Measurements from ENCODE around the gene PAX5.

PAX5 gene

GRCh38 chr9:36888551-36888950, 145.5 kb downstream of the PAX5 start:
- Histone ChIP-seq H3K9me3 (ENCODE audit: control insufficient read depth, insufficient read depth, low read depth, low read length) (no peaks in the 10 kb centered on the region), H3K4me3 (ENCODE audit: low read depth, low read length) (no peak overlapping the region), H3K27ac (ENCODE audit: extremely low read depth, low read depth, low read length) (no peak overlapping the region), H3K4me1 (ENCODE audit: control insufficient read depth, insufficient read depth, low read length) (no peaks in the 10 kb centered on the region), H3K36me3 (ENCODE audit: control insufficient read depth in 2 of 2, insufficient read depth in 1 of 2, low read length in 2 of 2) (no peaks in the 10 kb centered on the region)
- ChIA-PET POLR2A (no interaction called here), CTCF (interaction anchor here (0.7 to 4.1 kb wide), 4 partner anchors 15 to 143 kb away, joined by 3 to 23 read pairs (median 8); no protein-coding TSS in a partner anchor)
- TF ChIP-seq ZNF639 (tag by site-specific recombination; IDR thresholded peaks at IDR 0.05): no peak
- no peak for TF ChIP-seq ZNF544 (tag by site-specific recombination; IDR thresholded peaks at IDR 0.05)
- TF ChIP-seq ZNF26 (tag by site-specific recombination; IDR thresholded peaks at IDR 0.05): no peak
- TF ChIP-seq ZNF513 (tag by site-specific recombination; IDR thresholded peaks at IDR 0.05): no peak

GRCh38 chr9:36884721-36885120, 149.3 kb downstream of the PAX5 start:
- H3K4me3 ChIP-seq (ENCODE audit: low read depth, low read length): no peak overlapping the region
- H3K4me1 ChIP-seq (ENCODE audit: control insufficient read depth, insufficient read depth, low read length): no peaks in the 10 kb centered on the region
- no peaks in the 10 kb centered on the region for H3K36me3 ChIP-seq (ENCODE audit: control insufficient read depth in 2 of 2, insufficient read depth in 1 of 2, low read length in 2 of 2)
- no peak overlapping the region for H3K27ac ChIP-seq (ENCODE audit: extremely low read depth, low read depth, low read length)
- CTCF ChIA-PET: interaction anchor here (0.9 to 3.8 kb wide), 7 partner anchors 8 to 107 kb away, joined by 3 to 45 read pairs (median 5); no protein-coding TSS in a partner anchor
- no peaks in the 10 kb centered on the region for H3K9me3 ChIP-seq (ENCODE audit: control insufficient read depth, insufficient read depth, low read depth, low read length)
- TF ChIP-seq ZNF776 (tag by site-specific recombination; IDR thresholded peaks at IDR 0.05; ENCODE audit: borderline replicate concordance) (no peak), GLIS2 (tag by site-specific recombination; IDR thresholded peaks at IDR 0.05) (no peak), ZNF555 (tag by site-specific recombination; conservative IDR thresholded peaks at IDR 0.05) (no peak), AEBP2 (tag by site-specific recombination; IDR thresholded peaks at IDR 0.05; ENCODE audit: borderline replicate concordance) (no peak)
- POLR2A ChIA-PET: no interaction called here

GRCh38 chr9:36882594-36882993, 151.5 kb downstream of the PAX5 start:
- H3K36me3 ChIP-seq (ENCODE audit: control insufficient read depth in 2 of 2, insufficient read depth in 1 of 2, low read length in 2 of 2): no peaks in the 10 kb centered on the region
- no peak overlapping the region for H3K4me3 ChIP-seq (ENCODE audit: low read depth, low read length)
- POLR2A ChIA-PET: no interaction called here
- no peaks in the 10 kb centered on the region for H3K4me1 ChIP-seq (ENCODE audit: control insufficient read depth, insufficient read depth, low read length)
- CTCF ChIA-PET: interaction anchor here (0.6 to 1.3 kb wide), 3 partner anchors 9 to 90 kb away, joined by 3 to 8 read pairs (median 5); no protein-coding TSS in a partner anchor
- no peak overlapping the region for H3K27ac ChIP-seq (ENCODE audit: extremely low read depth, low read depth, low read length)
- TF ChIP-seq PRDM6 (tag by site-specific recombination; IDR thresholded peaks at IDR 0.05) (no peak), ZNF544 (tag by site-specific recombination; IDR thresholded peaks at IDR 0.05) (no peak), IKZF3 (tag by site-specific recombination; IDR thresholded peaks at IDR 0.05) (no peak), OSR2 (tag by site-specific recombination; IDR thresholded peaks at IDR 0.05) (no peak), ZNF704 (tag by site-specific recombination; IDR thresholded peaks at IDR 0.05) (no peak), ZNF274 (IDR thresholded peaks at IDR 0.05; ENCODE audit: low read length) (no peak), ZNF274 (tag by site-specific recombination; IDR thresholded peaks at IDR 0.05; ENCODE audit: borderline replicate concordance) (no peak), ZFP41 (tag by site-specific recombination; IDR thresholded peaks at IDR 0.05; ENCODE audit: borderline replicate concordance) (no peak), FEZF1 (tag by site-specific recombination; IDR thresholded peaks at IDR 0.05) (no peak), YY1 (tag by site-specific recombination; IDR thresholded peaks at IDR 0.05) (no peak), ZNF692 (tag by site-specific recombination; IDR thresholded peaks at IDR 0.05) (no peak)
- H3K9me3 ChIP-seq (ENCODE audit: control insufficient read depth, insufficient read depth, low read depth, low read length): no peaks in the 10 kb centered on the region

Data from HEK293 (cell line).